IMR-90 (cell line): ENCODE results near the gene FOXQ1.

Experiments
- BHLHE40 ChIP-seq: fragments of 150-350 bp; IDR thresholded peaks from 2 replicates; pipeline ENCODE4 v1.6.1; 2016; ENCODE audit warnings: mild to moderate bottlenecking, low read depth, low read length
- CHD1 ChIP-seq: IDR thresholded peaks from 2 replicates; pipeline ENCODE4 v1.6.1; 2012; ENCODE audit warnings: low read depth, low read length, improper control_type of control experiment
- FOS ChIP-seq: fragments of 150-350 bp; IDR thresholded peaks from 2 replicates; pipeline ENCODE4 v1.6.1; 2016; ENCODE audit warnings: low read depth, low read length
- MAFK ChIP-seq: IDR thresholded peaks from 2 replicates; pipeline ENCODE4 v1.6.1; 2012; ENCODE audit warnings: low read depth, low read length, improper control_type of control experiment
- MAZ ChIP-seq: IDR thresholded peaks from 2 replicates; pipeline ENCODE4 v1.6.1; 2012; ENCODE audit warnings: low read depth, mild to moderate bottlenecking, low read length, improper control_type of control experiment, moderate library complexity, borderline replicate concordance
- MXI1 ChIP-seq: IDR thresholded peaks from 2 replicates; pipeline ENCODE4 v1.6.1; 2012; ENCODE audit warnings: low read depth, mild to moderate bottlenecking, low read length, moderate library complexity, borderline replicate concordance
- POLR2A ChIP-seq: IDR thresholded peaks from 2 replicates; pipeline ENCODE4 v1.6.1; 2012; ENCODE audit warnings: mild to moderate bottlenecking, low read depth, low read length
- RAD21 ChIP-seq: IDR thresholded peaks from 2 replicates; pipeline ENCODE4 v1.6.1; 2012; ENCODE audit warnings: low read length, improper control_type of control experiment
- RCOR1 ChIP-seq: IDR thresholded peaks from 2 replicates; pipeline ENCODE4 v1.6.1; 2012; ENCODE audit warnings: mild to moderate bottlenecking, low read length, improper control_type of control experiment; ENCODE audit not compliant: insufficient replicate concordance
- RFX5 ChIP-seq: IDR thresholded peaks from 2 replicates; pipeline ENCODE4 v1.8.0; 2012; ENCODE audit warnings: low read depth, mild to moderate bottlenecking, low read length, moderate library complexity
- SMC3 ChIP-seq: fragments of 150-350 bp; IDR thresholded peaks from 2 replicates; pipeline ENCODE4 v1.6.1; 2016; ENCODE audit warnings: low read depth, mild to moderate bottlenecking, antibody characterized with exemption, low read length, moderate library complexity
- TF ChIP-seq, protein P1 (sequence below): conservative IDR thresholded peaks from 2 replicates; pipeline ENCODE4 v1.5.1; 2012; ENCODE audit warnings: mild to moderate bottlenecking, low read depth, low read length, improper control_type of control experiment
- TF ChIP-seq, protein P2 (sequence below): fragments of 150-350 bp; IDR thresholded peaks from 2 replicates; pipeline ENCODE4 v1.6.1; 2016; ENCODE audit warnings: low read depth, mild to moderate bottlenecking, low read length, moderate library complexity, borderline replicate concordance
- TF ChIP-seq, protein P3 (sequence below): fragments of 150-350 bp; IDR thresholded peaks from 2 replicates; pipeline ENCODE4 v1.6.1; 2017; ENCODE audit warnings: mild to moderate bottlenecking, antibody characterized with exemption, low read length, low read depth

DNA sequence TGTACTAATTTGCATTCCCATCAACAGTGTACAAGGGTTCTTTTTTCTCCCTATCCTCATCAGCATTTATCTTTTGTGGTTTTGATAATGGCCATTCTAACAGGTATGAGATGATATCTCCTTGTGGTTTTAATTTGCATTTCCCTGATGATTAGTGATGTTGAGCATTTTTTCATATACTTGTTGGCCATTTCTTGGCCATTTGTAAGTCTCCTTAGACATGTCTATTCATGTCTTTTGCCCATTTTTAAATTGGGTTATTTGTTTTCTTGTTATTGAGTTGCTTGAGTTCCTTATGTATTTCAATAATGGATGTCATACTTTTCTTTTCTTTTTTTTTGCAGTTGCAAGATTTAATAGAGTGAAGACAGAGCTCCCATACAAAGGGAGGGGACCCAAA is 17.8 kb downstream of the FOXQ1 start:
- TF ChIP-seq, protein P1, sequence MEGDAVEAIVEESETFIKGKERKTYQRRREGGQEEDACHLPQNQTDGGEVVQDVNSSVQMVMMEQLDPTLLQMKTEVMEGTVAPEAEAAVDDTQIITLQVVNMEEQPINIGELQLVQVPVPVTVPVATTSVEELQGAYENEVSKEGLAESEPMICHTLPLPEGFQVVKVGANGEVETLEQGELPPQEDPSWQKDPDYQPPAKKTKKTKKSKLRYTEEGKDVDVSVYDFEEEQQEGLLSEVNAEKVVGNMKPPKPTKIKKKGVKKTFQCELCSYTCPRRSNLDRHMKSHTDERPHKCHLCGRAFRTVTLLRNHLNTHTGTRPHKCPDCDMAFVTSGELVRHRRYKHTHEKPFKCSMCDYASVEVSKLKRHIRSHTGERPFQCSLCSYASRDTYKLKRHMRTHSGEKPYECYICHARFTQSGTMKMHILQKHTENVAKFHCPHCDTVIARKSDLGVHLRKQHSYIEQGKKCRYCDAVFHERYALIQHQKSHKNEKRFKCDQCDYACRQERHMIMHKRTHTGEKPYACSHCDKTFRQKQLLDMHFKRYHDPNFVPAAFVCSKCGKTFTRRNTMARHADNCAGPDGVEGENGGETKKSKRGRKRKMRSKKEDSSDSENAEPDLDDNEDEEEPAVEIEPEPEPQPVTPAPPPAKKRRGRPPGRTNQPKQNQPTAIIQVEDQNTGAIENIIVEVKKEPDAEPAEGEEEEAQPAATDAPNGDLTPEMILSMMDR, result no peak
- TF ChIP-seq, protein P2, sequence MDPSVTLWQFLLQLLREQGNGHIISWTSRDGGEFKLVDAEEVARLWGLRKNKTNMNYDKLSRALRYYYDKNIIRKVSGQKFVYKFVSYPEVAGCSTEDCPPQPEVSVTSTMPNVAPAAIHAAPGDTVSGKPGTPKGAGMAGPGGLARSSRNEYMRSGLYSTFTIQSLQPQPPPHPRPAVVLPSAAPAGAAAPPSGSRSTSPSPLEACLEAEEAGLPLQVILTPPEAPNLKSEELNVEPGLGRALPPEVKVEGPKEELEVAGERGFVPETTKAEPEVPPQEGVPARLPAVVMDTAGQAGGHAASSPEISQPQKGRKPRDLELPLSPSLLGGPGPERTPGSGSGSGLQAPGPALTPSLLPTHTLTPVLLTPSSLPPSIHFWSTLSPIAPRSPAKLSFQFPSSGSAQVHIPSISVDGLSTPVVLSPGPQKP, result no peak
- TF ChIP-seq POLR2A, result no peak
- no peak for TF ChIP-seq RCOR1
- no peak for TF ChIP-seq MAFK
- TF ChIP-seq CHD1, result no peak
- TF ChIP-seq MXI1, result no peak
- TF ChIP-seq RFX5, result no peak
- TF ChIP-seq SMC3, result no peak
- no peak for TF ChIP-seq RAD21
- TF ChIP-seq FOS, result no peak
- TF ChIP-seq, protein P3, sequence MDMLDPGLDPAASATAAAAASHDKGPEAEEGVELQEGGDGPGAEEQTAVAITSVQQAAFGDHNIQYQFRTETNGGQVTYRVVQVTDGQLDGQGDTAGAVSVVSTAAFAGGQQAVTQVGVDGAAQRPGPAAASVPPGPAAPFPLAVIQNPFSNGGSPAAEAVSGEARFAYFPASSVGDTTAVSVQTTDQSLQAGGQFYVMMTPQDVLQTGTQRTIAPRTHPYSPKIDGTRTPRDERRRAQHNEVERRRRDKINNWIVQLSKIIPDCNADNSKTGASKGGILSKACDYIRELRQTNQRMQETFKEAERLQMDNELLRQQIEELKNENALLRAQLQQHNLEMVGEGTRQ, result no peak
- no peak for TF ChIP-seq MAZ
- no peak for TF ChIP-seq BHLHE40
